ENCODE results near the gene KHDC1. TPM values are rescaled to one million over a fixed set of nuclear protein-coding genes. Genes with fewer than 3 reads are reported as not detected.

The KHDC1 gene
- total and polyA plus RNA-seq, 9 donors = 1.3 to 4.6 (median 3.3) TPM

DNA sequence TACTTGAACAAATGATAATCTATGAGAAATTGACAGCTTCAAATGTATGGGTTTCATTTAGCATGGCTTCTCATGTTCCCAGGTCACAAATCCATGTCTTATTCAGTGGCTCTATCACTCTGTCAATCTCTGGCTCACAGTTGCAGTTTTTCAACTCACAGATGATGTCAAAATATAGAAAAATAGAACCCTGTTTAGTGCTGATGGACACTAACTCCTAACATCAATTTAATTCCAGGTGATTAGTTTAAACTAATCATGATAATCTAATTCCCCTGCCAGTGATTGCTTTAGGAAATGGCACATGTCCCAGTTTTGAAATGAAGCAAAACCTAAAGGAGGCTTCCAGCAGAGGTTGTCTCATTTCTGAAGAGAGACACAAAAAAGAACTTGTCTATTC lies 13.0 kb downstream of the KHDC1 start:
- intact Hi-C loops (cut with DNase I) = no loop called here
- DNase-seq = no peak
- TF ChIP-seq, protein P1, sequence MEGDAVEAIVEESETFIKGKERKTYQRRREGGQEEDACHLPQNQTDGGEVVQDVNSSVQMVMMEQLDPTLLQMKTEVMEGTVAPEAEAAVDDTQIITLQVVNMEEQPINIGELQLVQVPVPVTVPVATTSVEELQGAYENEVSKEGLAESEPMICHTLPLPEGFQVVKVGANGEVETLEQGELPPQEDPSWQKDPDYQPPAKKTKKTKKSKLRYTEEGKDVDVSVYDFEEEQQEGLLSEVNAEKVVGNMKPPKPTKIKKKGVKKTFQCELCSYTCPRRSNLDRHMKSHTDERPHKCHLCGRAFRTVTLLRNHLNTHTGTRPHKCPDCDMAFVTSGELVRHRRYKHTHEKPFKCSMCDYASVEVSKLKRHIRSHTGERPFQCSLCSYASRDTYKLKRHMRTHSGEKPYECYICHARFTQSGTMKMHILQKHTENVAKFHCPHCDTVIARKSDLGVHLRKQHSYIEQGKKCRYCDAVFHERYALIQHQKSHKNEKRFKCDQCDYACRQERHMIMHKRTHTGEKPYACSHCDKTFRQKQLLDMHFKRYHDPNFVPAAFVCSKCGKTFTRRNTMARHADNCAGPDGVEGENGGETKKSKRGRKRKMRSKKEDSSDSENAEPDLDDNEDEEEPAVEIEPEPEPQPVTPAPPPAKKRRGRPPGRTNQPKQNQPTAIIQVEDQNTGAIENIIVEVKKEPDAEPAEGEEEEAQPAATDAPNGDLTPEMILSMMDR (IDR thresholded peaks at IDR 0.05) = no peak
- Histone ChIP-seq H3K36me3 (no peaks in the 10 kb centered on the region), H3K4me3 (no peak overlapping the region), H3K27ac (no peak overlapping the region), H3K4me1 (ENCODE audit: insufficient read depth) (no peaks in the 10 kb centered on the region), H3K27me3 (no peaks in the 10 kb centered on the region), H3K9me3 (no peaks in the 10 kb centered on the region)

DNA sequence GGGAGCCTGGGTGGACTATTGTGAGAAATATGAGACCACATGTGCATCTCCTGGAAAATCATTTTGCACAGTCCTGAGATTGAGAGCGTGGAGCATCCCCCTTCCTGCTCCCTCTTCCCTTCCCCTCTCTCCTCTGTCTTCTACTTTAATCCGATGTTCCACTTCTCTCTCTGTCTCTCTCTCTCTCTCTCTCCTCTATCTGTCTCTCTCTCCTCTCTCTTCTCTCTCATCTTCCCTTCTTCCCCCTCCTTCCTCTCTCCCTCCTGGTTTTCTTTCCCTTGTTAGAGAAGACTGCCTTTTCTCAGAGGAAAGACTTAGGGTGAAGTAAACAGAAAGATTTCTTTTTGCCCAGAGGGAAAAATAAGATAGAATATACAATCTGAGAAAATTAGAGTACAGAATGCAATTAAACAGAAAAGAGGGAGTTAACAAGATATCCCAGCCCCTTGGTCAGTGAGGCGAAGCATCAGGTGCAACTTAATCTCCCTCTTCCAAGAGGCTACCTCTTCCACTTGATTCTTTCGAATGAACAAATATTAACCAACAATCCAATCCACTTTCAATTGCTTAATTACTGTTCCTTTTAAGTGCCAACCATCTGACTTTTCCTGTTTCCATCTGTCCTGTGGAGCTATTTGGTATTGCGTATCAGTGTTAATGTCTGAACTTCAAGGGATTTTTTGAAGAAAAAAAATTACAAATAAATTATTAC lies 14.6 kb downstream of the KHDC1 start:
- no peak overlapping the region for H3K27ac ChIP-seq
- DNase-seq = no peak
- H3K4me1 ChIP-seq (ENCODE audit: insufficient read depth) = no peaks in the 10 kb centered on the region
- TF ChIP-seq, protein P1 (IDR thresholded peaks at IDR 0.05) = no peak
- no peak for TF ChIP-seq POLR2A (IDR thresholded peaks at IDR 0.05)
- intact Hi-C loops (cut with DNase I) = no loop called here
- H3K4me3 ChIP-seq = no peak overlapping the region
- 61 to 69% (median 68%) methylated on average over 5 of the region's 5 CpGs for whole genome bisulfite sequencing, 3 donors
- H3K9me3 ChIP-seq = no peaks in the 10 kb centered on the region
- H3K36me3 ChIP-seq = no peaks in the 10 kb centered on the region
- no peaks in the 10 kb centered on the region for H3K27me3 ChIP-seq

DNA sequence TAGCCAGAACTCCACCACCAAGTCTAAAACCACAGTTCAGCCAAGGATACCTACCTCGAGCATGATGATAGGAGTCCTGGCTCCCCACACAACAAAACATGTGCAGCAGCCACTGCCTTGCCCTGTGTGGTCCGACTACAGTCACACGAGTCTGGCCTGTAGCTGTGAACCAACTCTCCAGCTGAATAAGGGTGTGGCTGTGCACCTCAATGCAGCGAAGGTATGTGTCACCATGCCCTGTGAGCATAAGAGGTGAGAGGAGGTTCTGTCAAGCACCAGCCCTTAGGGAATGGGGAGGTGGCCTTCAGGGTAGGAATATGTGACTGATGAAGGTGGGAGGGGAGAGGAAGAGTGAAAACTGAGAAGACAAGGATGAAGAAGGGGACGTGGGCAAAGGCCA lies 21.0 kb downstream of the KHDC1 start:
- no peak for DNase-seq
- Histone ChIP-seq H3K27me3 (no peaks in the 10 kb centered on the region), H3K36me3 (no peaks in the 10 kb centered on the region), H3K9me3 (no peaks in the 10 kb centered on the region), H3K27ac (no peak overlapping the region), H3K4me1 (ENCODE audit: insufficient read depth) (no peaks in the 10 kb centered on the region), H3K4me3 (no peak overlapping the region)
- TF ChIP-seq, protein P1 (IDR thresholded peaks at IDR 0.05) = no peak
- no peak for TF ChIP-seq EP300 (IDR thresholded peaks at IDR 0.05)
- 83 to 95% (median 90%) methylated on average over 5 of the region's 5 CpGs for WGBS, 3 donors
- intact Hi-C loops (cut with DNase I) = no loop called here

DNA sequence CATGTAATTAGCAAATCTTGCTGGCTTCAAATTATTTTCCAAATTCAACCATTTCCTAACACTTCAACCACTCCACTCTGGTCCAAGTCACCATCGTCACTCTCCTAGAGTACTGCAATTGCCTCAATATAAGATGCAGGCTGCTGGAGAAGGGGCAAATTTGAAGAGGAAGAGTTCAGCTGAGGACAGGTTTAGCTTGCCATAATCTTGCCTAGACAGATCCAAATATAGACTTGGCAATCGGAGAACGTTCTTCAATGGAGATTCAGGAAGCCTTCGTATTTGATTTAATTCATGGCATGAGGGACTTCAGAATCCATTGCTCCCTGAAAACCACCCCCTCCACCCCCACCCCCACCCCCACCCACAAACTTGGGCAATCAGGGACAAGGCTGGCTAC lies 22.3 kb downstream of the KHDC1 start:
- H3K4me1 ChIP-seq (ENCODE audit: insufficient read depth) = no peaks in the 10 kb centered on the region
- intact Hi-C loops (cut with DNase I) = no loop called here
- H3K27ac ChIP-seq = no peak overlapping the region
- no peaks in the 10 kb centered on the region for H3K27me3 ChIP-seq
- TF ChIP-seq EP300 (IDR thresholded peaks at IDR 0.05) (no peak), POLR2A (IDR thresholded peaks at IDR 0.05) (no peak)
- TF ChIP-seq, protein P1 (IDR thresholded peaks at IDR 0.05) = no peak
- no peak for DNase-seq
- WGBS, 3 donors = 68 to 81% (median 75%) methylated on average over 4 of the region's 4 CpGs
- H3K9me3 ChIP-seq = no peaks in the 10 kb centered on the region
- no peak overlapping the region for H3K4me3 ChIP-seq
- H3K36me3 ChIP-seq = no peaks in the 10 kb centered on the region
